ENCODE results near the gene ZNF512.

The ZNF512 gene

GRCh38 chr2:27638037-27638637 lies 55.3 kb downstream of the ZNF512 start:
- DNase-seq, result no peak

DNA sequence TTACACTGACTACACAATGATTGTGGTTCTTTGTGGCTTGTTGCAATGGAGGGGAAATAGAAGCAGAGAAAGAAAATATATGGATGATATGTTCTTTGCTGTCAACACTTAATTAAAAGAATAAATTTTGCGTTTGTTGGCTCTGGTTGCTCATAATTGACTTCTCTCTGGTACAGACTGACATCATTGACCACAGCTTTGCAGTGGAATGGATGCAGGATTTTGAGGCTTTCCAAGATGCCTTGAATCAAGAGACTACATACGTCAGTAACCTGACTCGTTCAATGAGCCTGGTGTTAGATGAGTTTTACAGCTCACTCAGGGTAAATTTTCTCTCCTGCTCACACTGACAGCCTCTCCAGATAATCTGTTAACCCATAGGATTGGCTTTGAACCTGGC lies 55.9 kb downstream of the ZNF512 start:
- DNase-seq, result no peak

- DNase-seq, result no peak
These were observed 57.9 kb downstream of the ZNF512 start for GRCh38 chr2:27640722-27641245.

DNA sequence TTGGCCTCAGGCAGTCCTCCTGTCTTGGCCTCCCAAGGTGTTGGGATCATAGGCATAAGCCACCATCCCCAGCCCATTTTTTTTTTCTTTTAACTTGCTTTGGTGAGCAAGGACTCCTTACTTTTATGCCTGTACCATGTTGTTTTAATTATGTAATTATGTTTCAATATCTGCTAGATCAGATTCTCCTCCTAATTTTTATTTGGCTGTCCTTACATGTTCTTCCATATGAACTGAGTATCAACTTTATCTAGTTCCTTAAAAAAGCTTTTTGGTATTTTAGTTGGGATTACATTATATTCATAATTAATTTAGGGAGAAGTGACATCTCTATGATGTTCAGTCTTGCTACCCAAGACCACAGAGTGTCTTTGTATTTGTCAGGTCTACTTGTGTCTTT lies 62.4 kb downstream of the ZNF512 start:
- DNase-seq, result no peak

DNA sequence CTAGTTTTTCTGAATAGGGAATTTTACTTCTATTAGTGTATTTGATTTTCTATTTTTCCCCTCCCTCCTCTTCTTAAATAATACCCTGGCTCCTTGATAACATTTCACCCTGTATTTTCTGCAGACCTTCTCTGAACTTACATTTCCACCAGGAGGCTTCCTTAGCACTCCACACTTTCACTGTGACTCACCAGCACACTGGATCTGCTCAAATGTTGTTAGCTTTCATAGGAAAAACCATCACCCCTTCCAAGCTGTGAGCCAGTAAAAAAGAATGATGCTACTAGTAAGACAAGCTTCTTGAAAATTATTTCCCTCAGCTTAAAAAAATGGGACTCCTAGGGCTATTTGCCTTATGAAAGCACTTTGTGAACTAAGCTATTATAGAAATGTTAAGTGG lies 64.4 kb downstream of the ZNF512 start:
- DNase-seq, result no peak

GRCh38 chr2:27647737-27648136 lies 64.9 kb downstream of the ZNF512 start:
- DNase-seq, result no peak

DNA sequence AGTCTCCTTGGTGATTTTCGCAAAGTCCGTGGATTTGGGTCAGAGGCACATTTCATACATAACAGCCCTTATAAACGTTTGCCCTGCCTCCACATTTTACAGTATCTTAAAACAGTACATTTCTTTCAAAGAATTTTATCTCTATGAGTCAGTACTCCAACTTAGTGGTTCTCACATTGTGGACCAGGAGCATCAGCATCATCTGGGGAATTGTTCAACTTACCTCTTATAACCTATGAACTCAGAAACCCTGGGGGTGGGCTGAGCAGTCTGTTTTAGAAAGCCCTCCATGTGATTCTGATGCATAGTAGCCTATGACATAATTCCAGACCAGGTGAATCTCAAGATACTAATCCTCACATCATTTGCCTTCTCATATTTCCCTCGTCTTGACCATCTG lies 68.2 kb downstream of the ZNF512 start:
- DNase-seq, result no peak

DNA sequence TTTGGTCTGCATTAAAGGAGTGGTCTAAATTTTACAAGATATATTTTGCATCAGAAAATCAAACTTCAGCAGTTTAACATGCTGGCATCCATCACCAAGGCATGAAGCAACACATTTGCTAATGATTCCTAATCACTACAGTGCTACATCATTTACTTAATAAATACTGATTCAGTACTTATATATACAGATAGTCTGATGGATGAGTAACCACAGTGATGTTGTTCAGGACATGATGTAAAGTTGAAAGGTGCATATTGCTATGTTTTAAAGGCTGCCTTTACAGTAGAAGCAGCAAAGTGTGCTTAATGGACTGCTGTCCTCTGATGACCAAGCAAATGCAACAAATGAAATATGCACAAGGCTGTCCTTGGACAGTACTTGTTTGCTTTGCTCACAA lies 69.5 kb downstream of the ZNF512 start:
- DNase-seq, result no peak

GRCh38 chr2:27652790-27653189 lies 69.9 kb downstream of the ZNF512 start:
- no peak for DNase-seq

DNA sequence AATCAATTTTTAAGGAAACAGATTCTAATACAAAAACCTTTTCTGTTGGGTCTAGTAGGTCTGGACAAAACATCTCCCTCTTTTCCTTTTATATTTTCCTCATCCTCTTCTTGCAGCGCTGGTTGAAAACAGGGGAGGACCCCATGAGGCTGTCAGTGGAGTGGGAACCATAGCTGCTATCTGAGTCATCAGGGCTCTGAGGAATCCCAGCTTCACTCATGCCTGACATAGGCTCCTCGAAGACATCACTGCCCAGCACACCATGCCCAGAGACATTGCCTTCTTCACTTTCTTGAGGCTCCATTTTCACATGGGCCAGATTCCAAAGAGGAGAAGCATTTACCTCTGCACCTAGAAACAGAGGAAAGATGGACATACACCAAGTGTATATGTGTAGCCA lies 70.6 kb downstream of the ZNF512 start:
- DNase-seq, result no peak

DNA sequence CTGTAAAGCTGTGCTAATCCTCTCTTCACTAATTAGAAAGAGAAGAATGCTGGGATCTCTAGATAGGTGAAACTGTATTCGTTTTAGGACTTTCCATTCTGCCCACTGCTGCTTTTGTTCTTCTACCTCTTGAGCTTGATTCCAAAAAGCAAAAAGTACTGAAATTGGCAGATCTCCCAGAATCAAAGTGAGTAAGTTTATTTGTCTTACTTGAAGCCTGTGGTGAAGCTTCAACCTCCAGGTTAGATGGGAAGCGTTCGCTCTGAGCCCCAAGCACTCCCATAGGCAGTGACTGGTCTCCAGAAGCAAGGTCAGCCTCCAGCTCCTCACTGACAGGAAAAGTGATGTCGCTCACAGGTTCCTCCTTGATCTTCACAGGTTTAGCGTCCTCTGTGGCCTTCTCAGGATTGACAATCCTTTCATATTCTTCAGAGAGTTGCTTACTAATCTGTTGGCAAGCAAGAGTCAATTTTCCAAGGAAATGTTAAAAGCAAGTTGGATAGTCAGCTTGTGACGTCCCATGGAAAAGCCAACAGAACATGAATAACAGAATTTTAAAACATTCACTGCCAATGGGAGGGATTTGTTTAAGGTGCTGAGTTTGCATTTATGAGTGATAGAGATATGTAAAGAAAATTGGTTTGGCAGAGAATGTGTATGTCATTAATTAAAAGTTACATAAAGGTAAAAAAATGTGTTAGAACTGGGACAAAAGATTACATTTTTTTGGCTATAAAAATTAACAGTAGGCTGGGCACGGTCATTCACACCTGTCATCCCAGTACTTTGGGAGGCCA lies 72.5 kb downstream of the ZNF512 start:
- no peak for DNase-seq

DNA sequence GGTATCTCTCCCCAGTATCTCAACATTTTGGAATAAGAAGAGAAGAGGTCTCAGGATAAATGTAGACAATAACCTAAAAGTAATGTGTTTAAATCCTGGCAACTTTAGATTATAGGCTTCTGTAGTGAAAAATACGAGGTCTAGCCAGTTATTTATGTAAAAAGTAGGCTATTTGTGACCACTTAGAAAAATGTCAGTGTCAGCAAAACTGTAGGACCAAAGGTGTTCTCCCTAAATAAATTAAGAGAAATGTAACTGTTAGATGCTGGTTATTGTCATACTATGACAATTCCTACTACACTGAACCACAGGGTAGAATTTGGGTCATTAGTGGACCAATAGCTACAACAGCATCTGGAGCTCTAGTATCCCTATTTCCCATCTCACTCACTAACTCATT lies 78.5 kb downstream of the ZNF512 start:
- no peak for DNase-seq

GRCh38 chr2:27663285-27664153 lies 80.7 kb downstream of the ZNF512 start, which contains the start of the genes SLC4A1AP and SUPT7L:
Gene SLC4A1AP, plus strand, starts transcription at chr2:27663889. Its CDS starts 26 bp downstream, at chr2:27663915.
Gene SUPT7L, minus strand, starts transcription at chr2:27663614. Its CDS starts 1,422 bp downstream, at chr2:27662192.
- peak; percentile 85 for DNase-seq

DNA sequence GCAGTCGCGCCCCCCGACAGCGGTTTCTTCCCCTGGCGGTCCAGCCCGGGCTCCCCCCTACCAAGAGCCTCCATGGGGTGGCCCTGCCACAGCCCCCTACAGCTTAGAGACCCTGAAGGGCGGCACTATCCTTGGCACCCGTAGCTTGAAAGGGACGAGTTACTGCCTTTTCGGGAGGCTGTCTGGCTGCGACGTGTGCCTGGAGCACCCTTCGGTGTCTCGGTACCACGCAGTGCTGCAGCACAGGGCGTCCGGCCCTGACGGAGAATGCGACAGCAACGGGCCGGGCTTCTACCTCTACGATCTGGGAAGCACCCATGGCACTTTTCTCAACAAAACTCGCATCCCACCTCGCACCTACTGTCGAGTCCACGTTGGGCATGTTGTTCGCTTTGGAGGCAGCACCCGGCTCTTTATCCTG lies 81.3 kb downstream of the ZNF512 start:
- DNase-seq, result no peak

DNA sequence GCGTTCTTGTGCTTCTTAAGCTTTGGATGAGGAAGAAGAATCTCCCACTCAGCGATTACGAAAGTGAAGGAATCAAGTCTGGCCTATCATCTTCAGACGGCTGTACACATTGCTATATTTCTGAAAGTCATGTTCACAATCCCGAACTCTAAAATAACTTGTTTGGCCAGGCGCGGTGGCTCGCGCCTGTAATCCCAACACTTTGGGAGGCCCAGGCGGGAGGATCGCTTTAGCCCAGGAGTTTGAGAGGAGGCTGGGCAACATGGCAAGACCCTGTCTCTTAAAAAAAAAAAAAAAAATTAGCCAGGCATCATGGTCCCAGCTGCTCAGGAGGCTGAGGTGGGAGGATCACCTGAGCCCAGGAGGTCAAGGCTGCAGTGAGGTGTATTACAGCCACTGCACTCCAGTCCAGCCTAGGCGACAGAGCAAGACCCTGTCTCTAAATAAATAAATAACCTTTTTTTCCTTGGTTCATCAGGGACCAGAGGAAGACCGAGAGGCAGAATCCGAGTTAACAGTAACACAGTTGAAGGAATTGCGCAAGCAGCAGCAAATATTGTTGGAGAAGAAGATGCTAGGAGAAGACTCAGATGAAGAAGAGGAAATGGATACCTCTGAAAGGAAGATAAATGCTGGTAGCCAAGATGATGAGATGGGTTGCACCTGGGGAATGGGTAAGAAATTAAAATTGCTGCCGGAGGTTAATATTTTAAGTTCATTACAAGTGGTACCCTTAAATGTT lies 82.0 kb downstream of the ZNF512 start:
- no peak for DNase-seq

DNA sequence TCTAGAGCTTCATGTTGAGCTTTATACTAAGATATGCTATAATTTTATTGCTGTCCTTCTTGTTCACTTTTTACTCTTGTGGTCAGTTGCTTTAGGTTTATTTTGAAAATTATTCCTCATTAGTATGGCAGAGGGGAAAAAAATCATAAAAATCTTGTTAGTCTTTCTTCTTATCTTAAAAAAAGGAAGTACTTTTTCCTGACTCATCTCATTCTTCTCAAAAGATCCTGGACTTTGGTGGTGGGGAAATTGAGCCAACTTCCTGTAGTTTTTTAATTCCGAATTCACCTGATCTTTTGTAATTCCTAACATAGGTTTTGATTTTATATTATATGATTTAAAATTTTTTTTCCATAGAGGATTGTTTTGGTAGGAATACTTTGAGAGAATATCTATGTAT lies 84.6 kb downstream of the ZNF512 start:
- no peak for DNase-seq

DNA sequence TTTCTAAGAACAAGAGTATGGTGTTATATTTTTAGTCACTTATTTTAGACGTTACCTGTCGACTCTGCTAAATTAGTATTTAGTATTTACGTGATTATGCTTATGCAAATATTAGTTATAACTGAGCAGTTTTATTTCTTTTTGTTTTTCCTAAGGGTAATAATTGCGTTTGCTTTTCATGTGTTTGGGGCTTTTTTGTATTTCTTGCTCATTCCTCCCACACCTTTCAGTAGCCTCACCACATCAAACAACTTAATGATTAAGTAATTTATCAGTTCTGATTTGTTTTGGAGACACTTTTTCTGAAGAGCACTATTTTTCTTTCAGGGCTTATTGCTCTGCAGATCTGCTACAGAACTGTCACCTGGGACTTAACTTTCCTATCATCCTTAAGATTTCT lies 88.4 kb downstream of the ZNF512 start:
- DNase-seq, result no peak
